Choroid plexus epithelial cell (primary cell): ENCODE measurements around the gene CCDC107.

Experiments
- DNase-seq: peaks from one replicate; pipeline ENCODE4 v3.0.0-alpha.2; 2010; ENCODE audit warnings: low read depth
- H3K4me3 ChIP-seq: 2 replicates; pipeline ENCODE4 v1.5.1; 2011; ENCODE audit warnings: low read depth, mild to moderate bottlenecking, control low read depth, low read length, moderate library complexity
- CTCF ChIP-seq: conservative IDR thresholded peaks from 2 replicates; pipeline ENCODE4 v1.5.1; 2011; ENCODE audit warnings: low read depth, mild to moderate bottlenecking, control low read depth, inconsistent platforms, low read length, moderate library complexity

The CCDC107 gene

DNA sequence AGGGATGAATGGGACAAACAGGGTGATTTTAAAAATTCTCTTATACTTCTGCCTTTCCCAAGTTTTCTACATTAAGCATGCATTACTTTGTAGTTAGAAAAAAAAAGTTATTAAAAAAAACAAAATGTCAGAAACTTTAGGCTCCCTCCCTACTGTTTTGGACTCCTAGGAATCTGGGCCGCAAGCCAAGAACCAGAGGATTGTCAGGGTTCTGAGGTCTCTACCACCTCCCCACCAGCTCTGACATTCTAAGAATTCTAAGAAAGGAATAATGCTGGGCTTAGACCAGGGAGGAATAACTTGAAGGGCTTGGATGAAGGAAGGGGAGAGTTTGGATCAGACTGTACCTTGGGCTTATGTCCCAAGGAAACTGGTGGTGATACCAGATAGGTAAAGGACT is 8.0 kb downstream of the CCDC107 start:
- H3K4me3 ChIP-seq, result no peak overlapping the region
- TF ChIP-seq CTCF, result no peak
- DNase-seq, result peak; percentile 82

- no peak for TF ChIP-seq CTCF
- H3K4me3 ChIP-seq, result no peak overlapping the region
- DNase-seq, result no peak
Measured at GRCh38 chr9:35666549-35666948, 8.5 kb downstream of the CCDC107 start.

DNA sequence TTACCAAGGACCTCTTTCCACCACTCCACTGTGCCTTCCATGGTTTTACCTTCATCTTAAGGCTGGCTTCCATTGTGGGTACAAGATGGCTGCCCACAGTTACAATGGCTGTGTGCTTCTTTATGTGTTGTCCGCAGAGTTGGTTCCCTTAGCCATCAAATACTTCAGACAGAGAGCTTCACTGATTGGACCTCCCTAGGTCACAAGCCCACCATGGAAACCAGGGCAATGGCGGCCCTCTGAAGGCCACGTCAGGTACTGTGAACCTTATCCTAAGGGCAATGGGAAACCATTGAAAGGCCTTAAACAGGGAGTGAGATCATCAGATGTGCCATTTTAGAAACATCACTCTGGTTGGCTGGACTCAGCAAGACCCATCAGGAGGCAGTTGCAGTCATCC is 9.8 kb downstream of the CCDC107 start:
- TF ChIP-seq CTCF, result no peak
- DNase-seq, result no peak
- no peak overlapping the region for H3K4me3 ChIP-seq

DNA sequence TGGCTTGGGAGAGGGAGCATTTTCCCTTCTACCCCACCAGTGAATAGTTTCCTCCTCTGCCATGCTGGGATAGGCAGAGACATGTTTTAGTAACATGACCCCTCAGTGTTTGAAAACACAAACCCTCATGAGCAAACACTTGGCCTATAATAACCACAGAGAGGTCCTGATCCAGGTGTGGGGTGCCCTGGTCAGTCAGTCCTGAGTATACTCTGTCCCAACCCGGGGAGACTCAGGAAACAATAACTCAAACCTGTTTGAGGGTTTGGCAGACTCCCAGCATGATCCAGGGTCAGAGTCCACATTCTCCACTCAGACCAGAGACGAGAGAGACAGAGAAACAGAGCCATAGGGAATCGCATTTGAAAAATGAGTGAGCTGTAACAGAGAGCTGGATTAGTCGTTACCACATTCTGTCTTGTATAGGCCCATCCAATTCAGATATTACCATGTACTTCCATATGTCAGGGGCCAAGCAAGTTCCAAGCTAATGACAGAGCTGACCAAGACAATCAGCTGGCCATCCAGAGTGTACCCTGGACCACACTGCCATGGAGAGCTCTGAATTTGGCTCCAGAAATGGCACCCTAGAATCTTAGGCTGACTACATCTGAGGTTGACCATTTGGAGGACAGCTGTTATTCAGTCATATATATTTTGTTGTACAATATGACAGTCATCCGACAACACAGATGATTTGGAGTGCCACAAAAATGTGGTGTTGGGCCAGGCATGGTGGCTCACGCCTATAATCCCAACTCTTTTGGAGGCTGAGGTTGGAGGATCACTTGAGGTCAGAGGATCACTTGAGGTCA is 11.4 kb downstream of the CCDC107 start:
- H3K4me3 ChIP-seq, result no peak overlapping the region
- no peak for TF ChIP-seq CTCF
- DNase-seq, result peak; percentile 83

DNA sequence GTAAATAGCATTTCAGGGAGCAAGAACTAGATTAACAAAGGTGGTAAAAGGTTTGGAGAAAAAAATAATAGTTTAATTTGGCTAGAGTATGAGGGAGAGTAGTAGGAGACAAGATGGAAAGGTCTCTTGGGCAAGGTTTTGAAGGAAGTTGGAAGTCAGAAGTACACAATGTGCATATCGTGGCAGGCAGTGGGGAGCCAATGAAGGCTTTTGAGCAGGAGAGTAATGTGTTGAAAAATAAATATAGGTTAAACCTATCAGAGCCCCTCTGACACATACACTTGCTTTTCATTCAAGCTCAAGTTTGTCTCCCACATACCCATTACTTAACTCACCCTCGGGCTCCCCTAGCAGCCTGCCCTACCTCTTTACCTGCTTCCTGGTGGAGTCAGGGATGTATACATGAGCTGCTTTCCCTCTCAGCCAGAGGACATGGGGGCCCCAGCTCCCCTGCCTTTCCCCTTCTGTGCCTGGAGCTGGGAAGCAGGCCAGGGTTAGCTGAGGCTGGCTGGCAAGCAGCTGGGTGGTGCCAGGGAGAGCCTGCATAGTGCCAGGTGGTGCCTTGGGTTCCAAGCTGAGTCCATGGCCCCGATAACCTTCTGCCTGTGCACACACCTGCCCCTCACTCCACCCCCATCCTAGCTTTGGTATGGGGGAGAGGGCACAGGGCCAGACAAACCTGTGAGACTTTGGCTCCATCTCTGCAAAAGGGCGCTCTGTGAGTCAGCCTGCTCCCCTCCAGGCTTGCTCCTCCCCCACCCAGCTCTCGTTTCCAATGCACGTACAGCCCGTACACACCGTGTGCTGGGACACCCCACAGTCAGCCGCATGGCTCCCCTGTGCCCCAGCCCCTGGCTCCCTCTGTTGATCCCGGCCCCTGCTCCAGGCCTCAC is 15.3 kb downstream of the CCDC107 start, which contains the start of gene CA9:
TSS of gene CA9 (plus strand) at position 797 of the 893 bp plus-strand sequence. CDS start at position 829, 32 bp downstream.
- DNase-seq, result no peak
- no peak for TF ChIP-seq CTCF
- no peak within 1 kb of the TSS for H3K4me3 ChIP-seq

- no peak overlapping the region for H3K4me3 ChIP-seq
- TF ChIP-seq CTCF, result no peak
- no peak for DNase-seq
Measured at GRCh38 chr9:35674025-35674361, 15.9 kb downstream of the CCDC107 start.
